Erythroblast (primary cell): Measurements from ENCODE around the gene SAG.

Experiments used
- GATA1 ChIP-seq: IDR thresholded peaks from 2 replicates; pipeline ENCODE4 v1.6.1; 2011; ENCODE audit warnings: low read depth, mild to moderate bottlenecking, control low read depth, low read length, moderate library complexity
- POLR2A ChIP-seq: IDR thresholded peaks from 2 replicates; pipeline ENCODE4 v1.6.1; 2011; ENCODE audit warnings: mild to moderate bottlenecking, low read length

GRCh38 chr2:233323851-233324250 lies 16.2 kb downstream of the SAG start:
- TF ChIP-seq POLR2A (no peak), GATA1 (no peak)
